ENCODE results near the gene SUGCT.

- TF ChIP-seq REST (IDR thresholded peaks at IDR 0.05; ENCODE audit: insufficient read depth in 1 of 2, low read depth in 2 of 2, low read length in 2 of 2) (no peak), SIN3A (IDR thresholded peaks at IDR 0.05; ENCODE audit: borderline replicate concordance, insufficient read depth, low read length) (no peak)
These were observed 615.1 kb downstream of the SUGCT start for GRCh38 chr7:40749877-40750276.
